ENCODE data around the gene PARD6B.

GRCh38 chr20:50731930-50732690 is 730 bp downstream of the PARD6B start:
- TF ChIP-seq CTCF (IDR thresholded peaks at IDR 0.05; ENCODE audit: insufficient read depth, low read length, poor library complexity, severe bottlenecking), result no peak
- TF ChIP-seq EZH2phosphoT487 (conservative IDR thresholded peaks at IDR 0.05; ENCODE audit: low read length), result no peak

Data from SU-DHL-6 (cell line).